Activated CD4-positive, alpha-beta T cell treated with anti-CD3 and anti-CD28 coated beads for 36 hours (primary cell): ENCODE measurements around the gene TMEM245. TPM values are rescaled to one million over a fixed set of nuclear protein-coding genes. Genes with fewer than 3 reads are reported as not detected.
"Not testable (repeated sequence)": the region's sequence is repeated elsewhere in the genome, so short reads cannot be mapped to it uniquely, and the experiment has no call there.

ENCODE experiments used
- ATAC-seq: fragments of 200-7000 bp; cut with Tn5 transposase; one replicate; pipeline ENCODE4 v1.10.0; 2021; ENCODE audit warnings: mild to moderate bottlenecking, moderate library complexity
- CTCF ChIA-PET: fragments of 350-600 bp; sonication (Branson Sonifier 250); formaldehyde crosslinking; loops from one replicate; lab custom pipeline; 2021; ENCODE audit warnings: antibody characterized with exemption; lab: Charles Lee
- POLR2A ChIA-PET: fragments of 350-600 bp; sonication (Branson Sonifier 250); formaldehyde crosslinking; loops from one replicate; lab custom pipeline; 2021; ENCODE audit warnings: antibody characterized with exemption, inconsistent platforms; lab: Charles Lee
- DNase-seq: peaks from one replicate; pipeline ENCODE4 v3.0.0-alpha.2; 2020
- H3K27ac Mint-ChIP-seq: one replicate; pipeline ENCODE4 v1.8.0; 2021; ENCODE audit warnings: mixed read lengths
- H3K27me3 Mint-ChIP-seq: one replicate; pipeline ENCODE4 v1.8.0; 2021; ENCODE audit warnings: mixed read lengths
- H3K36me3 Mint-ChIP-seq: one replicate; pipeline ENCODE4 v1.8.0; 2021; ENCODE audit warnings: low read depth, mixed read lengths
- H3K4me1 Mint-ChIP-seq: one replicate; pipeline ENCODE4 v1.8.0; 2021; ENCODE audit warnings: mixed read lengths
- H3K4me3 Mint-ChIP-seq: one replicate; pipeline ENCODE4 v1.8.0; 2021; ENCODE audit warnings: mild to moderate bottlenecking, moderate library complexity, mixed read lengths
- H3K9me3 Mint-ChIP-seq: one replicate; pipeline ENCODE4 v1.8.0; 2021; ENCODE audit warnings: low read depth, mixed read lengths
- intact Hi-C, 2 experiments: fragments of 100-400 bp; cut with DNase I in 1 of 2; cut with micrococcal nuclease in 1 of 2; formaldehyde crosslinking; loops; one replicate each; pipeline versions ENCODE4 v1.14.2 to v1.15.1; 2022 to 2024; cut with DNase I, micrococcal nuclease
- total RNA-seq, 2 experiments: library from RNA; stranded (reverse); gene quantifications; one replicate each; pipeline ENCODE4 v1.2.3, GENCODE V29; 2021

TMEM245 gene
- total RNA-seq, 2 experiments from 2014 or later = 24.0 to 24.5 TPM

- intact Hi-C loops = no loop called here
- no peak overlapping the region for H3K27ac Mint-ChIP-seq
- DNase-seq (no peak), ATAC-seq (no peak)
- H3K9me3 Mint-ChIP-seq = no peaks in the 10 kb centered on the region
- no peaks in the 10 kb centered on the region for H3K4me1 Mint-ChIP-seq
- H3K36me3 Mint-ChIP-seq = no peaks in the 10 kb centered on the region
- POLR2A ChIA-PET = no interaction called here
- no peaks in the 10 kb centered on the region for H3K27me3 Mint-ChIP-seq
- CTCF ChIA-PET = no interaction called here
- H3K4me3 Mint-ChIP-seq = no peak overlapping the region
Observed at GRCh38 chr9:109129470-109130197, 9.9 kb upstream of the TMEM245 start.

GRCh38 chr9:109126671-109127070 is 6.9 kb upstream of the TMEM245 start:
- H3K27me3 Mint-ChIP-seq, H3K36me3 Mint-ChIP-seq, DNase-seq, H3K4me1 Mint-ChIP-seq, H3K4me3 Mint-ChIP-seq, CTCF ChIA-PET, POLR2A ChIA-PET, ATAC-seq, H3K9me3 Mint-ChIP-seq, H3K27ac Mint-ChIP-seq, intact Hi-C loops: not testable (repeated sequence)

GRCh38 chr9:109124121-109124520 is 4.4 kb upstream of the TMEM245 start:
- ATAC-seq (no peak), DNase-seq (no peak)
- H3K27me3 Mint-ChIP-seq = no peaks in the 10 kb centered on the region
- intact Hi-C loops = no loop called here
- H3K4me3 Mint-ChIP-seq = no peak overlapping the region
- H3K36me3 Mint-ChIP-seq = no peaks in the 10 kb centered on the region
- CTCF ChIA-PET = interaction anchor here (1.2 kb wide), 1 partner anchor 13 kb away, joined by 3 read pairs; no protein-coding TSS in a partner anchor
- POLR2A ChIA-PET = no interaction called here
- no peak overlapping the region for H3K27ac Mint-ChIP-seq
- H3K4me1 Mint-ChIP-seq = peaks cover 8% of the 10 kb centered on the region
- H3K9me3 Mint-ChIP-seq = no peaks in the 10 kb centered on the region

- POLR2A ChIA-PET = no interaction called here
- no peak for DNase-seq
- no peak overlapping the region for H3K4me3 Mint-ChIP-seq
- H3K27me3 Mint-ChIP-seq = no peaks in the 10 kb centered on the region
- intact Hi-C loops = no loop called here
- CTCF ChIA-PET = interaction anchor here (1.2 kb wide), 1 partner anchor 12 kb away, joined by 3 read pairs; no protein-coding TSS in a partner anchor
- peaks cover under 1% of the 10 kb centered on the region for H3K36me3 Mint-ChIP-seq
- H3K9me3 Mint-ChIP-seq = no peaks in the 10 kb centered on the region
- no peak for ATAC-seq
- peaks cover 10% of the 10 kb centered on the region for H3K4me1 Mint-ChIP-seq
- H3K27ac Mint-ChIP-seq = no peak overlapping the region
Observed at GRCh38 chr9:109122726-109123621, 3.2 kb upstream of the TMEM245 start.

GRCh38 chr9:109121232-109121796 is 1.6 kb upstream of the TMEM245 start:
- no peak overlapping the region for H3K4me3 Mint-ChIP-seq
- CTCF ChIA-PET = interaction anchor here (0.7 to 1.4 kb wide), 2 partner anchors 13 to 81 kb away, joined by 3 read pairs; no protein-coding TSS in a partner anchor
- H3K36me3 Mint-ChIP-seq = peaks cover 10% of the 10 kb centered on the region
- no peaks in the 10 kb centered on the region for H3K9me3 Mint-ChIP-seq
- no peak for DNase-seq
- H3K27ac Mint-ChIP-seq = no peak overlapping the region
- no peak for ATAC-seq
- no peaks in the 10 kb centered on the region for H3K27me3 Mint-ChIP-seq
- H3K4me1 Mint-ChIP-seq = peaks cover 25% of the 10 kb centered on the region
- intact Hi-C loops = loop anchor here in 1 of 2 experiments (2.0 kb wide), 1 partner anchor 187 kb away; the partner anchor contains the start of genes ABITRAM and ELP1
- POLR2A ChIA-PET = no interaction called here

- no peaks in the 10 kb centered on the region for H3K27me3 Mint-ChIP-seq
- no peaks in the 10 kb centered on the region for H3K9me3 Mint-ChIP-seq
- no peak for ATAC-seq
- intact Hi-C loops = loop anchor here (1.0 to 2.0 kb wide), 5 partner anchors 61 to 186 kb away; partner anchors contain the start of genes ABITRAM (in 2 of the 2), ELP1 (in 2 of the 2) and CTNNAL1 (in 1 of the 2)
- peak overlapping the region; percentile 94 for H3K4me3 Mint-ChIP-seq
- H3K4me1 Mint-ChIP-seq = peaks cover 32% of the 10 kb centered on the region
- POLR2A ChIA-PET = interaction anchor here (0.6 to 1.3 kb wide), 6 partner anchors 11 to 206 kb away, joined by 3 to 6 read pairs (median 3); no protein-coding TSS in a partner anchor
- H3K27ac Mint-ChIP-seq = peak overlapping the region; percentile 81
- CTCF ChIA-PET = interaction anchor here (0.7 to 1.4 kb wide), 3 partner anchors 14 to 242 kb away, joined by 3 to 5 read pairs (median 4); no protein-coding TSS in a partner anchor
- peaks cover 15% of the 10 kb centered on the region for H3K36me3 Mint-ChIP-seq
- DNase-seq = no peak
Observed at GRCh38 chr9:109120204-109120789, 550 bp upstream of the TMEM245 start.

- peaks cover 46% of the 10 kb centered on the region for H3K4me1 Mint-ChIP-seq
- ChIA-PET CTCF (interaction anchor here (0.6 to 1.4 kb wide), 3 partner anchors 10 to 163 kb away, joined by 3 to 4 read pairs (median 3); no protein-coding TSS in a partner anchor), POLR2A (interaction anchor here (1.3 to 1.6 kb wide), 4 partner anchors 9 to 21 kb away, joined by 3 to 10 read pairs (median 5); no protein-coding TSS in a partner anchor)
- H3K27ac Mint-ChIP-seq = peak overlapping the region; percentile 62
- peak overlapping the region; percentile 94 for H3K4me3 Mint-ChIP-seq
- no peak for ATAC-seq
- DNase-seq = peak; percentile 33
- peaks cover 21% of the 10 kb centered on the region for H3K36me3 Mint-ChIP-seq
- no peaks in the 10 kb centered on the region for H3K27me3 Mint-ChIP-seq
- H3K9me3 Mint-ChIP-seq = no peaks in the 10 kb centered on the region
- intact Hi-C loops = loop anchor here (1.0 to 10.0 kb wide), 10 partner anchors 9 to 1877 kb away; partner anchors contain the start of genes EPB41L4B (in 1 of the 2), KLF4 (in 1 of the 2) and TXN (in 1 of the 2)
Observed at GRCh38 chr9:109118808-109119438, 824 bp downstream of the TMEM245 start.

- ATAC-seq = peak; percentile 51
- peaks cover 22% of the 10 kb centered on the region for H3K36me3 Mint-ChIP-seq
- CTCF ChIA-PET = interaction anchor here (0.6 to 1.5 kb wide), 8 partner anchors 9 to 162 kb away, joined by 3 to 5 read pairs (median 4); no protein-coding TSS in a partner anchor
- DNase-seq = peak; percentile 73
- no peaks in the 10 kb centered on the region for H3K9me3 Mint-ChIP-seq
- peak overlapping the region; percentile 80 for H3K27ac Mint-ChIP-seq
- intact Hi-C loops = loop anchor here (1.0 to 10.0 kb wide), 10 partner anchors 8 to 1876 kb away; partner anchors contain the start of genes EPB41L4B (in 1 of the 2), KLF4 (in 1 of the 2) and TXN (in 1 of the 2)
- POLR2A ChIA-PET = interaction anchor here (1.5 to 1.6 kb wide), 2 partner anchors 11 to 17 kb away, joined by 4 to 10 read pairs; no protein-coding TSS in a partner anchor
- peaks cover 54% of the 10 kb centered on the region for H3K4me1 Mint-ChIP-seq
- H3K27me3 Mint-ChIP-seq = no peaks in the 10 kb centered on the region
- H3K4me3 Mint-ChIP-seq = peak overlapping the region; percentile 94
Observed at GRCh38 chr9:109117856-109118807, 1.6 kb downstream of the TMEM245 start.

- no peak for ATAC-seq
- ChIA-PET CTCF (no interaction called here), POLR2A (no interaction called here)
- DNase-seq = no peak
- H3K27me3 Mint-ChIP-seq = no peaks in the 10 kb centered on the region
- H3K4me1 Mint-ChIP-seq = peaks cover 75% of the 10 kb centered on the region
- H3K9me3 Mint-ChIP-seq = no peaks in the 10 kb centered on the region
- H3K4me3 Mint-ChIP-seq = no peak overlapping the region
- peak overlapping the region; percentile 47 for H3K27ac Mint-ChIP-seq
- H3K36me3 Mint-ChIP-seq = peaks cover 22% of the 10 kb centered on the region
- intact Hi-C loops = loop anchor here (5.0 to 10.0 kb wide), 7 partner anchors 34 to 1874 kb away; partner anchors contain the start of genes KLF4 (in 1 of the 2) and TXN (in 1 of the 2)
Observed at GRCh38 chr9:109115931-109116526, 3.7 kb downstream of the TMEM245 start.
